Measurements from ENCODE around the gene VPREB3.
A peak's percentile ranks its signal among the peaks of the same experiment; 100 is the strongest.

Gene VPREB3

DNA sequence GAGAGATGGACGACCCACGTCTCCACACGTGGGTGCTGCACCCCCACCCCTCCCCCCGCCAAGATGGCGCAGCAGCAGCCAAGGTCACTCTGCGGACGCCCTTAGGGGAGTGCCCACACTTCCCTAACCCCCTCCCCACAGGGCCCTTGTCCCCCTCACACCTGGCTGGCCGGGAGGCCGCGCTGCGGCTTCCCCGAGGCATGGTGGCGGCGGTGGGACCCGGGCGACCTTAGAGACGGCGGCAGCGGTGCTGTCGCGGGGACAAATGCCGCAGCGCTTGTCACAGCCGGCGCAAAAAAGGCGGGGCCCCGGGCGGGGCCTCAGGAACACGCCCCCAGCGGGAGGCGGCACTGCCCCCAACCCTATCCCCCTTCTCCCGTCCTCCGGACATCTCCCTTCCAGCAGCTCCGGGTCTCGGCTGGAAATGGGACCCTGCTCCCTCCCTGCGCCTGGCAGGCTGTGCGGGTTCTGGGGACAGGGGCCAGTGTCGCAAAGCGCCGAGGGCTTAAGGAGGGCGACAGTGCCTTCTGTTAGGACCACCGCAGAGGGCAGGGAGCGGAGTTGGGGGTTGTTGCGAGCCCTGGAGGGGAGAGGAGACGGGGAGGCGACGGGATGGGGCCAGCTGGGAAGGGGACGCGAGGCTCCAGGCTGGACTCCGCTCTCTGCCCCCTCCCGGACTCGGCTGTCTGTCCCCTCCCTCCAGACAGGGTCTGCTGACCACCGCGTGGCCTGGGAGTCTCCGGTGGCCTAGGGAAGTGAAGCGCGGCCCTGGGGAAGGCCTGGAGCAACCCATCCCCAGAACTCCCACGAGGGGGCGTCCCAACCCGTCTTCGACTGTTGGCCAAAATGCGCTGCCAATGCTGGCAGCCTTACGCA, 13.7 kb upstream of the VPREB3 start, which contains the start of gene CHCHD10:
Gene CHCHD10, minus strand, starts transcription at position 300 of the 876 bp plus-strand sequence. Its CDS starts 98 bp downstream, at position 202.
- TF ChIP-seq, protein P1, sequence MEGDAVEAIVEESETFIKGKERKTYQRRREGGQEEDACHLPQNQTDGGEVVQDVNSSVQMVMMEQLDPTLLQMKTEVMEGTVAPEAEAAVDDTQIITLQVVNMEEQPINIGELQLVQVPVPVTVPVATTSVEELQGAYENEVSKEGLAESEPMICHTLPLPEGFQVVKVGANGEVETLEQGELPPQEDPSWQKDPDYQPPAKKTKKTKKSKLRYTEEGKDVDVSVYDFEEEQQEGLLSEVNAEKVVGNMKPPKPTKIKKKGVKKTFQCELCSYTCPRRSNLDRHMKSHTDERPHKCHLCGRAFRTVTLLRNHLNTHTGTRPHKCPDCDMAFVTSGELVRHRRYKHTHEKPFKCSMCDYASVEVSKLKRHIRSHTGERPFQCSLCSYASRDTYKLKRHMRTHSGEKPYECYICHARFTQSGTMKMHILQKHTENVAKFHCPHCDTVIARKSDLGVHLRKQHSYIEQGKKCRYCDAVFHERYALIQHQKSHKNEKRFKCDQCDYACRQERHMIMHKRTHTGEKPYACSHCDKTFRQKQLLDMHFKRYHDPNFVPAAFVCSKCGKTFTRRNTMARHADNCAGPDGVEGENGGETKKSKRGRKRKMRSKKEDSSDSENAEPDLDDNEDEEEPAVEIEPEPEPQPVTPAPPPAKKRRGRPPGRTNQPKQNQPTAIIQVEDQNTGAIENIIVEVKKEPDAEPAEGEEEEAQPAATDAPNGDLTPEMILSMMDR (IDR thresholded peaks at IDR 0.05), result peak; percentile 61

DNA sequence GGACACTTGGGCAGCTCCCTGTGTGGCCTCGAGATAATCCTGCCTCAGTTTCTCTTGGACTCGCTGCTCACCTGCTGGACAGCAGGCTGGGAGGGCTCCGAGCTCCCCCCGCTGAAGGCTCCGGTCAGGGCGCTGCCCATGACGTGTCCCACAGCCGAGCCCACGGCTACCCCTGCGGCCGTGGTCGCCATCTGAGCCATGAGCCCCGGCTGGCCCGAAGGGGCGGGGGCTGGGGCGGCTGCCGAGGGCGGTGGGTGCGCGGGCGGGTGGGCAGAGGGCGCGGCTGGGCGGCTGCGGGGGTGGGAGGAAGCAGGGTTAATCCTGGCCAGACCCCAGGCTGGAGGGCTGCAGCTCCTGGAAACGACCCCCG, 13.1 kb upstream of the VPREB3 start:
- TF ChIP-seq, protein P1 (IDR thresholded peaks at IDR 0.05), result no peak

DNA sequence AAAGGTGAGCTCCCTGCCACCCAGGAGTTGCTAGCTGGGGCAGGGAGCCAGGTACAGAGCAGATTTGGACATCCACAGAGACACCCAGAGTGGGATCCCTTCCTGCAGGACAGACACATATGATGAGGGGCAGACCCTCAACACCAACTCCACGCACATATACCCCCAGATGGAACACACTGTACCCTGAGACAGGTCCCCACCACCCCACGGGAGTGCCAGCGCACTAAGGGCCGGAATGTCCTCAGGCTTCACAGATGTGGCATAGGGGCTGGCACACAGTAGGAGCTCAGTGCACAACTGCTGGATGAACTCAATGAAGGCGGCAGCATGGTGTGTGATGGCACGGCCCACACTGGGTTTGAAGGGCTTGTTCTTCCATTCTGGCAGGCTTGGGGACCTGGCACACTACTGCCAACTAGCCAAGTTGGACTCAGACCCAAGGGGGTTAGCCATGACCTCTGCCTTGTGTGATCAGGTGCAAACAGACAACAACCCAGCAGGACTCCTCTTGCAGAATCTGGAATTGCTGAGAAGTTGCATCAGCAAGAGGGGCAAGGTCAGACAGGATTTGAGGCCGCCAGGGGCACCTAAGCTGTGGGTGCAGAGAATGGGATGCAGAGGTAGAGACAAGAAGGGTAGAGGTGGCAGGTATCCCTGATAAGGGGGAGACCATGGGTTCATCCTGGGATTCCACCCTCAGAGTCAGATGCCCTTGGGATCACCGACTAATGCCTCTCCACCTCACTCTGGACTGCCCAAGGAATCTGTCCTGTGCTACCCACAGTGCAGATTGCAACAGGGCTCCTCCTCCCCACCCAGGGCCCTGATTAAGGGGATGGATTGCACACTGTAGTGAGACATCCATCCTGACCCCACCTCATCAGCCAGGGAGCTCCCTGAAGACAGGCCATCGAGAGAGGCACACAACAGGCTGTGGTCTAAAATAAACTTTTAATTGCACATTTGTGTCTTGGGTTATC, 11.0 kb upstream of the VPREB3 start:
- TF ChIP-seq, protein P1 (IDR thresholded peaks at IDR 0.05), result no peak

DNA sequence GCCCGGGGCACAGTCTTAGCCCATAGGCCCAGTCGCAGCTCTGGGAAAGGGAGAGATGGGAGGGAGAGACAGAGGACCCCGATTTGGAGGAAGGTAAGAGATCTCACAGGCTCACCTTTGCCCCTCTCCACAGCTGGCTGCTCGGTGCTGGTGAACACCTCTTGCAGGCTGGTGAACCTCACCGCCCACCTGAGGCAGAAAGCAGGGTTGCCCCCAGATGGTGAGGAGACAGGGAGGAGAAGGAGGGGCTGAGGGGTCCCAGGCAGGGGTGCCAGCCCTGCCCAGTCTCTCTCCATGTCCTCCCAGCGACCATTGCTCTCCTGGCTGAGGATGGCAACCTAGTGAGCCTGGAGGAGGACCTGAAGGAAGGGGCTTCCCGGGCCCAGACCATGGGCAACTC, 9.7 kb upstream of the VPREB3 start:
- TF ChIP-seq, protein P1 (IDR thresholded peaks at IDR 0.05), result no peak

DNA sequence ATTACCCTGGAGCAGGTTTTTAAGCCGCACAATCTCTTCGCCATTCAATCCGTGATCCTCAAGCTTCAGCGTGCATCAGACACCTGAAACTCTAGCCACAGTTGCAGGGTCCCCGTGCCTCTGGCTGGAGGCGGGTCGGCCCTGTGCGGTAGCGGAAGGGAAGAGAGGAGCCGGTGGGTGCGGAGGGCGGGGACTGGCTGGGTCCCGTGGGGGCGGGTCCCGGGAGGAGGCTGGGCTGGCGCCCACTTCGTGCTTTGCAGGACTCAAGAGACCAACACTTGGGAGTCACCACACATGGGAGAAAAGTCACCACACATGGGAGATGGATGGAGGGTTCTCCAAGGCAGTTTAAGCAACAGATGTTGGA, 9.3 kb upstream of the VPREB3 start:
- TF ChIP-seq, protein P1 (IDR thresholded peaks at IDR 0.05), result no peak

DNA sequence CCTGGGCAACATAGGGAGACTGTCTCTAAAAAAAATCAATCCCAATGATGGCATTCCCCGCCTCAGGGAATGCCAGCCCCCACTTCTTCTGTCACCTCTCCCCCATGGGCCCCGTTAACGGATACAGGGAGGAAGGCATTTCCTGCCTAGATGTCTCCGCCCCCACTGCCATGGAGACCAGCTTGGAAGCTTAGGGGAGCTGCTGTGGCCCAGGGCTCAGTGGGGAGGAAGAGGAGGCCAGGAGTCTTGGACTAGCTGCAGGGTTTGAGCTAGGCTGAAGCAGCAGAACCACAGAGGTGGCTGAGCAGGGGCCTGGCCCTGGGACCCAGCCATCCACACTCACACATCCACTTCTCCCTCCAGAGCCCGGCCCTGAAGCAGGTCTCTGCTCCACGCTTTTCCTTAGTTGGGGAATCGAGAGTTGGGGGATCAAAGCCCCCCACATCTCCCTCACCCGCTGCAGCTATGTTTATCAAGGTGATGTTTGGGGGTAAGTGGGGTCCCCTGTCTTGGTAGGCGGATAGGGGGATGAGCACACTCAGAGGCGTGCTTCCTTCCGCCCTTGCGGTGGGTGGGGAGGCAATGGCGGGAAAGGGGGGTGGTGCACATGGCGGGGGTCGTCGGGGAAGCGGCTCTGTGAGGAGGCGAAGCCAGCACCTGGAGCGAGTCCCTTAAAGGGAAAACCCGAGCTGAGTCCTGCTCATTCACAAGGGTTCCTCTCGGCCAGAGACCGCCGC, 8.8 kb upstream of the VPREB3 start, which contains the start of gene C22orf15:
Gene C22orf15, plus strand, starts transcription at position 149 of the 737 bp plus-strand sequence. Its CDS starts 317 bp downstream, at position 466.
- TF ChIP-seq, protein P1 (IDR thresholded peaks at IDR 0.05), result no peak

DNA sequence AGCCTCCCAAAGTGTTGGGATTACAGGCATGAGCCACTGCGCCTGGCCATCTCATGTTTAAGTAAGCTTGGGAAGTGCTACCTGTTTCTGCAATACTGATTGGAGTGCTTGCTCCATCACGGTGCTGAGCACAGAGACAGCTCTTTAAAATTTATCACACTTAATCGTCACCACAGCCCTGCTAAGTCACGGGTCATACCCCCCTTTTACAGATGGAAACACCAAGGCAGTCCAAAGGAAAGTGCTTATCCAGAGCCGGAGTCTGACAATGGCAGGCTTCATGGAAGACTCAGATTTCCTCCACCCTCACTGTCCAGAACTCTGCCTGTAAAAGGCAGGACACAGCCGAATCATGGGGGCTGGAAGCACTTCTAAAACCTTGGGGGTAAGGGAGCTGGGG, 5.8 kb upstream of the VPREB3 start:
- TF ChIP-seq, protein P1 (IDR thresholded peaks at IDR 0.05), result no peak

All from LNCAP (cell line).